Fibroblast of pulmonary artery (primary cell): Measurements from ENCODE around the gene SERGEF.

Source experiments
- DNase-seq: peaks from one replicate; pipeline ENCODE4 v3.0.0-alpha.2; 2010; ENCODE audit warnings: low read depth
- H3K4me3 ChIP-seq: replicated peaks from 2 replicates; pipeline ENCODE4 v1.5.1; 2011; ENCODE audit warnings: low read depth, mild to moderate bottlenecking, control low read depth, low read length, moderate library complexity
- CTCF ChIP-seq: IDR thresholded peaks from 2 replicates; pipeline ENCODE4 v1.5.1; 2011; ENCODE audit warnings: mild to moderate bottlenecking, control low read depth, low read length, inconsistent platforms; ENCODE audit errors: missing control alignments

Gene SERGEF

DNA sequence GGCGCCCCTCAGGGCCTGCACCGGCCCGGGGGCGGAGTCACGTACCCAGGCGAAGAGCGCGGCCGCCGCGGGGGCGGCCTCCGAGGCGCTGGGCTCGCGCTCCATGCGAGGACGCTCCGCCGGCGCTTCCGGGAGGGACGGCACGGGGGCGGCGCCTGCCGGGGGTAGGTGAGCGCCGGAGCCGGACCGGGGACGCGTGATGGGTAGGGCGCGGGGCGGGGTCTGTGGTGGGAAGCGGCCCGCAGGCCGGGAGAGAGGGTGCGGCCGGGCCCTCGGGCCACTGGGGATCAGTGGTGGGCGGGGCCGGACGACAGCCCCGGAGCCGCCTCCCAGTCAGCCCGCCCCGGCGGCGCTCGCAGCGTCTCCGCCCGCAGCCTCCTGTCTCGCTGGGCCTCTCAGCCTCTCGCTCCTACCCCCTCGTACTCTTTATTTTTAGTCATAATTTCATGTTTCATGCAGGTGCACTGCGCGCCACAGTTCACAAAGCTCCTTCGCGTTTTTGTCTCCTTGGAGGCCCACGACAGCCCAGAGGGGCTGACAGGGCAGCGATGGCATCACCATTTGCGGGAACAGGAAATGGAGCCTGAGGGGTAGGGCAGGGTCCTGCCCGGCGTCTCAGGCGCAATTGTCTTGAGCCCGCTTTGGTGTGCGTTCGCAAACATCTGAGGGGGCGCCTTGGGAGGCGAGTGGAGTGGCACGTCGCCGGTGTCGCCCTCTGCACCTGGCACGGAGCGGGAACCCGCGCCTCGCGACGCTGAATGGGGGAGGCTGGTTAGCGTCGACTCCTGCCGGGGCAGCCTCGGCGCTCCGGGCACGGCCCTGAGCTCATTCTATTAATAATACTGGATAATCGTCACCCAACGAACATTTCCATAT is at the start of gene SERGEF:
SERGEF (minus strand) TSS at position 142 of the 876 bp plus-strand sequence; CDS start at position 105, 37 bp downstream.
- peak; percentile 84 for DNase-seq
- H3K4me3 ChIP-seq, result peak within 1 kb of the TSS; percentile 85
- no peak for TF ChIP-seq CTCF

DNA sequence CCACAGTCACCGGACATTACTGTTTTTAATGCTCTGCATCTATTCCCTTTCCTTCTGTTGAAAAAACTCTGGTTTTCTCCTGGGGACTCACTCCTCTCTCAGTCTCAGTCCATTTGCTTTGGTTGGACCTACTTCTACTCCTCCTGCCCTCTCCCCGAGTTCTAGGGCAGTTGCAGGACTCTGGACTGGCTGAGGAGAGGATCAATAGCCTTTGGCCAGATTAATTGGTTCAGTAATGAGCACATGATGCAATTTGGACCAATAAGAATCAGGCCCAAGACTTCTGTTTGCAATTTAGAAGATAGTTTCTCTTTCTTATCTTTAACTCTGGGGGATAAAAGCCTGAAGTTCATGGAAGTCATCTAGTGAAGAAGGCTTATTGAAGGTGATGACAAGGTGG is 48.5 kb upstream of the SERGEF start:
- no peak for TF ChIP-seq CTCF
- H3K4me3 ChIP-seq, result no peak overlapping the region
- no peak for DNase-seq

DNA sequence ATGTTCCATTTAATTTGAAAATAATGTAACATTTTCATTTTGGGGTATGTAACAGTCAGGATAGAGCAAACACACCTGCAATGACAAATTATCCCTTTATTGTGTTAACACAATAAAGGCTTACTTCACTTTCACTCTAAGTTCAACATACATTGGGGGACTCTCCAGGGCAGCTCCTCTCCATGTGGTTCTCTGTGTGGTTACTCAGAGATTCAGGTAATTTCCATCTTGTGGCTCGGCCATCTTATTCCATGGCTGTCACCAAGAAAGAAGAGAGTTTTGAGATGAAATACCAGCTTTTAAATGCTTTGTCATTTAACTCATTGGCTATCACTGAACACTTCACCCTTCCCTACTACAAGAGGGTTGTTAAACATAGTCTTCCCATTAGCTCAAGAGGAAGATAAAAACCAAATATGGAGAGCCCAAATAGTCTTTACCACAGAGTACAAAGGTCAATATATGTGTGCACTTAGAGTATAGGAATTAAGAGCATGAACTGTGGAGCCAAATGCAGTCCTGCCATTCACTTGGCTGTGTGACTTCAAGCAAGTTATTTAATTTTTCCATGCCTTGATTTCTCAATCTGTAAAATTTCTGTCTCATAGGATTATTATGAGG is 43.8 kb upstream of the SERGEF start:
- DNase-seq, result no peak
- no peak overlapping the region for H3K4me3 ChIP-seq
- TF ChIP-seq CTCF, result no peak

GRCh38 chr11:18054511-18055103 is 41.8 kb upstream of the SERGEF start:
- no peak for DNase-seq
- TF ChIP-seq CTCF, result no peak
- H3K4me3 ChIP-seq, result no peak overlapping the region

GRCh38 chr11:18050848-18051247 is 38.0 kb upstream of the SERGEF start:
- no peak for TF ChIP-seq CTCF
- no peak for DNase-seq
- no peak overlapping the region for H3K4me3 ChIP-seq

GRCh38 chr11:18046116-18046777 is 33.4 kb upstream of the SERGEF start, which contains the start of gene TPH1:
Gene TPH1 (minus strand): TSS chr11:18046269. CDS start chr11:18040762, 5,507 bp downstream.
- TF ChIP-seq CTCF, result no peak
- no peak within 1 kb of the TSS for H3K4me3 ChIP-seq
- peak; percentile 20 for DNase-seq
